Endothelial cell of umbilical vein (primary cell): ENCODE results near the gene UBE2Q2. TPM values are rescaled to one million over a fixed set of nuclear protein-coding genes. Genes with fewer than 3 reads are reported as not detected.

ENCODE experiments used
- BruUV-seq: library from RNA; stranded (reverse); fragments of 400-500 nt; replicated peaks from 2 replicates; lab custom pipeline; 2021; lab: Mats Ljungman, UMichigan
- CTCF ChIA-PET: fragments of 300-600, 350-600 bp; sonication (Branson Sonifier 250); formaldehyde crosslinking; loops from one replicate; lab custom pipeline; 2021; ENCODE audit warnings: antibody characterized with exemption, inconsistent platforms; lab: Charles Lee
- POLR2A ChIA-PET: fragments of 300-600, 350-600 bp; sonication (Branson Sonifier 250); formaldehyde crosslinking; loops from one replicate; lab custom pipeline; 2021; ENCODE audit warnings: antibody characterized with exemption, inconsistent platforms; lab: Charles Lee
- DNase-seq: peaks from one replicate; pipeline ENCODE4 v3.0.0-alpha.2; 2011; ENCODE audit warnings: low read depth, low spot score
- FAIRE-seq: peaks from 2 replicates; lab custom pipeline; 2011; peaks lifted over from hg19 to GRCh38; lab: Jason Lieb, UNC
- H2AFZ ChIP-seq: 2 replicates; pipeline ENCODE4 v1.6.0; 2012; ENCODE audit warnings: low read depth, low read length, control low read depth, inconsistent platforms
- H3K27ac ChIP-seq: 2 replicates; pipeline ENCODE4 v1.5.1; 2011; ENCODE audit warnings: low read depth, mild to moderate bottlenecking, control low read depth, low read length, moderate library complexity; ENCODE audit not compliant: insufficient read depth
- H3K27me3 ChIP-seq, 2 experiments: 2 replicates each; pipeline versions ENCODE4 v1.6.0 to v1.6.1; 2011; ENCODE audit warnings: low read length in 2 of 2, mixed read lengths in 1 of 2; ENCODE audit not compliant: control insufficient read depth in 2 of 2, insufficient read depth in 2 of 2
- H3K36me3 ChIP-seq, 2 experiments: 2 replicates in 1 of 2; 3 replicates in 1 of 2; pipeline ENCODE4 v1.5.1; 2011; ENCODE audit warnings: low read length in 2 of 2, mild to moderate bottlenecking in 1 of 2, moderate library complexity in 1 of 2; ENCODE audit not compliant: control insufficient read depth in 2 of 2, insufficient read depth in 2 of 2; ENCODE audit errors: extremely low read depth in 1 of 2
- H3K4me1 ChIP-seq: 3 replicates; pipeline ENCODE4 v1.5.1; 2011; ENCODE audit warnings: mild to moderate bottlenecking, low read length; ENCODE audit not compliant: control insufficient read depth, insufficient read depth; ENCODE audit errors: extremely low read depth
- H3K4me2 ChIP-seq: 2 replicates; pipeline ENCODE4 v1.6.1; 2011; ENCODE audit warnings: low read length, control low read depth, mixed read lengths; ENCODE audit not compliant: insufficient read depth
- H3K4me3 ChIP-seq, 3 experiments: fragments of 200-600 bp in 1 of 3; sonication (generic), shearing (Covaris generic) in 1 of 3; replicated peaks in 1 of 3; 2 replicates each; pipeline ENCODE4 v1.5.1; 2011 to 2016; ENCODE audit warnings: control low read depth in 3 of 3, low read length in 3 of 3, mild to moderate bottlenecking in 2 of 3, inconsistent platforms in 1 of 3, low read depth in 1 of 3, moderate library complexity in 1 of 3; ENCODE audit not compliant: insufficient read depth in 1 of 3
- H3K79me2 ChIP-seq: 2 replicates; pipeline ENCODE4 v1.6.0; 2012; ENCODE audit warnings: low read length, inconsistent platforms; ENCODE audit not compliant: control insufficient read depth, insufficient read depth
- H3K9ac ChIP-seq: replicated peaks from 2 replicates; pipeline ENCODE3; 2011; ENCODE audit warnings: low read length, control low read depth; ENCODE audit not compliant: insufficient read depth; ENCODE audit errors: extremely low read depth
- H3K9me1 ChIP-seq: replicated peaks from 3 replicates; pipeline ENCODE4 v1.6.0; 2011; ENCODE audit warnings: mild to moderate bottlenecking, low read length; ENCODE audit not compliant: control insufficient read depth, insufficient read depth; ENCODE audit errors: extremely low read depth
- H3K9me3 ChIP-seq: replicated peaks from 2 replicates; pipeline ENCODE4 v1.5.1; 2012; ENCODE audit warnings: low read length, inconsistent platforms; ENCODE audit not compliant: control insufficient read depth, insufficient read depth
- H4K20me1 ChIP-seq: replicated peaks from 2 replicates; pipeline ENCODE3; 2011; ENCODE audit warnings: mild to moderate bottlenecking, low read length; ENCODE audit not compliant: control insufficient read depth, insufficient read depth; ENCODE audit errors: extremely low read depth
- CTCF ChIP-seq, 2 donors: IDR thresholded peaks; 1 replicate in 1 of 2; 2 replicates in 1 of 2; pipeline ENCODE4 v1.5.1; 2011; ENCODE audit warnings: low read length in 2 of 2, mild to moderate bottlenecking in 2 of 2, moderate library complexity in 2 of 2, control low read depth in 1 of 2, inconsistent platforms in 1 of 2, low read depth in 1 of 2; ENCODE audit not compliant: insufficient read depth in 1 of 2; ENCODE audit errors: extremely low read depth in 1 of 2
- EZH2 ChIP-seq: IDR thresholded peaks from 2 replicates; pipeline ENCODE4 v1.6.1; 2012; ENCODE audit warnings: borderline replicate concordance, low read depth, mild to moderate bottlenecking, moderate library complexity, low read length, inconsistent platforms; ENCODE audit not compliant: severe bottlenecking
- FOS ChIP-seq: IDR thresholded peaks from 2 replicates; pipeline ENCODE4 v1.6.1; 2011; ENCODE audit warnings: mild to moderate bottlenecking, low read length, moderate library complexity, borderline replicate concordance; ENCODE audit not compliant: insufficient read depth
- GATA2 ChIP-seq: IDR thresholded peaks from 2 replicates; pipeline ENCODE4 v1.7.0; 2011; ENCODE audit warnings: low read depth, mild to moderate bottlenecking, moderate library complexity, mixed read lengths, low read length; ENCODE audit not compliant: insufficient read length, insufficient read depth
- JUN ChIP-seq: IDR thresholded peaks from 2 replicates; pipeline ENCODE4 v1.6.1; 2011; ENCODE audit warnings: borderline replicate concordance, low read depth; ENCODE audit not compliant: insufficient read length, insufficient read depth
- MAX ChIP-seq: IDR thresholded peaks from 2 replicates; pipeline ENCODE4 v1.6.1; 2011; ENCODE audit not compliant: insufficient read depth, insufficient read length
- MYC ChIP-seq: IDR thresholded peaks from one replicate; pipeline ENCODE4 v1.6.1; 2011; ENCODE audit warnings: mild to moderate bottlenecking, low read depth, low read length
- POLR2A ChIP-seq: IDR thresholded peaks from 2 replicates; pipeline ENCODE4 v1.6.1; 2012; ENCODE audit warnings: low read depth, mild to moderate bottlenecking, control low read depth, low read length
- POLR2AphosphoS5 ChIP-seq: IDR thresholded peaks from 2 replicates; pipeline ENCODE4 v1.6.1; 2012; ENCODE audit warnings: low read depth, mild to moderate bottlenecking, control low read depth, low read length, moderate library complexity; ENCODE audit not compliant: insufficient read depth
- dilution Hi-C: fragments of 300-500 bp; cut with MboI; formaldehyde crosslinking; loops from one replicate; pipeline ENCODE4 v1.15.0; 2019; ENCODE audit warnings: low sequenced_read_pairs; ENCODE audit not compliant: extremely low pct_ligation_motif_present
- intact Hi-C: fragments of 100-400 bp; cut with micrococcal nuclease; formaldehyde crosslinking; loops from one replicate; pipeline ENCODE4 v1.10.0; 2022
- polyA plus RNA-seq, 4 experiments: library from polyadenylated mRNA; depleted of rRNA in 3 of 4; stranded (reverse) in 3 of 4; unstranded in 1 of 4; fragments of >200 nt; gene quantifications; 2 replicates each; pipeline versions ENCODE4 v1.2.1 to v1.2.3, GENCODE V29; 2011 to 2012; ENCODE audit warnings: missing spikeins in 1 of 4
- total RNA-seq: library from RNA; stranded (reverse); gene quantifications from 2 replicates; pipeline ENCODE4 v1.2.3, GENCODE V29; 2021

The UBE2Q2 gene
- total and polyA plus RNA-seq, 2 donors (not counting 3 experiments of a cell fraction or from before 2014, with no cell fraction given): 12.9 to 32.8 TPM

GRCh38 chr15:75872403-75872990, 29.2 kb downstream of the UBE2Q2 start:
- intact Hi-C loops: no loop called here
- no peak for TF ChIP-seq POLR2A
- Histone ChIP-seq H3K27me3 (no peaks in the 10 kb centered on the region), H2AFZ (no peak overlapping the region), H3K9me1 (no peaks in the 10 kb centered on the region), H4K20me1 (no peaks in the 10 kb centered on the region), H3K36me3 (peaks cover 0 to 6% of the 10 kb centered on the region in 2 experiments), H3K4me2 (no peak overlapping the region), H3K4me3 (no peak overlapping the region), H3K27ac (no peak overlapping the region), H3K4me1 (no peaks in the 10 kb centered on the region), H3K9me3 (no peaks in the 10 kb centered on the region), H3K79me2 (peaks cover 2% of the 10 kb centered on the region), H3K9ac (no peak overlapping the region)
- dilution Hi-C loops: no loop called here
- FAIRE-seq: no peak
- DNase-seq: no peak
- BruUV-seq: no TSS peak
- ChIA-PET CTCF (no interaction called here), POLR2A (no interaction called here)

GRCh38 chr15:75884041-75884440, 40.8 kb downstream of the UBE2Q2 start:
- no peak overlapping the region for H2AFZ ChIP-seq
- no peak overlapping the region for H3K4me3 ChIP-seq
- CTCF ChIA-PET: no interaction called here
- no peaks in the 10 kb centered on the region for H3K79me2 ChIP-seq
- peaks cover 0 to 6% of the 10 kb centered on the region in 2 experiments for H3K36me3 ChIP-seq
- DNase-seq (no peak), FAIRE-seq (no peak)
- no peak overlapping the region for H3K9ac ChIP-seq
- H3K4me1 ChIP-seq: no peaks in the 10 kb centered on the region
- TF ChIP-seq MAX (no peak), GATA2 (no peak), MYC (no peak), FOS (no peak), CTCF (IDR thresholded peaks at IDR 0.05; ENCODE audit: extremely low read depth in 1 of 2, insufficient read depth in 1 of 2, low read depth in 1 of 2, low read length in 2 of 2) (no peak), JUN (no peak), POLR2A (no peak), POLR2AphosphoS5 (no peak), EZH2 (no peak)
- no peaks in the 10 kb centered on the region for H3K9me1 ChIP-seq
- no TSS peak for BruUV-seq
- no peak overlapping the region for H3K27ac ChIP-seq
- dilution Hi-C loops: no loop called here
- no peak overlapping the region for H3K4me2 ChIP-seq
- no peaks in the 10 kb centered on the region for H3K27me3 ChIP-seq
- POLR2A ChIA-PET: no interaction called here
- H4K20me1 ChIP-seq: no peaks in the 10 kb centered on the region
- H3K9me3 ChIP-seq: no peaks in the 10 kb centered on the region
- intact Hi-C loops: no loop called here
